ENCODE data around the gene C2orf68. TPM values are rescaled to one million over a fixed set of nuclear protein-coding genes. Genes with fewer than 3 reads are reported as not detected.
A peak's percentile ranks its signal among the peaks of the same experiment; 100 is the strongest.

The C2orf68 gene
- total RNA-seq, 1 donor from 2014 or later: 40.8 TPM

DNA sequence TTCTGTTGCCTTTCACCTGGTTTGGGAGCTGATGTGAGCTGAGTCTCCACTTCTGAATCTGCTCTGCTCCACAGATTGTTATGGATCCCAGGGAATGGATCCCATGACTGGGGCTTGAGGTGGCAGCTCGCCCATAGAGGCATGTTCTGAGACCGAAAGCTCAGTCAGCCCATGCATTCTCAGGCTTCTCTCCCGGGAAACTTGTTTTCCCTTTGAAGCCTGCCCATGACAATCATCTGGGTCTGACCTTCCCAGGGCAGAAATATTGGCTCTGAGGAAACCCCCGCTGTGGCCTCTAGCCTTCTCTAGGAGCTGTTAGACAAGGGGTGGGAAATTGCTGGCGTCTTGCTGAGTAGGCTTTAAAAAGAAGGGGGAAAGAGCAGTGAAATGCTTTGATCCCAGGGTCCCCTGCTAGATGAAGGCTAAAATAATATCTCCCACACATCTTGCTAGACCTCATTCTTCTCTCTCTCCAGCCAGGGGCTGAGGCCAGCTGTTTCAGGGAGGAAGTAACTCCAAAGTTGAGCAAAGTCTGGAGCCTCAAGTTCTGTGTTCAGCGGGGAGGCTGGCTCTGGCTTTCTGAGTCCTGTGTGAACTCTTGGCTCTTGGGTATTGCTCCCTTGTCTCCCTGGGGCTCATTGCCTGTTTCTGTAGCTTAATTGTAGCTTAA, 32.5 kb downstream of the C2orf68 start:
- Mint-ChIP-seq H3K27me3 (ENCODE audit: unreplicated experiment) (peaks cover 4% of the 10 kb centered on the region), H3K4me3 (ENCODE audit: unreplicated experiment) (no peak overlapping the region), H3K27ac (ENCODE audit: unreplicated experiment) (peak overlapping the region; percentile 65)

DNA sequence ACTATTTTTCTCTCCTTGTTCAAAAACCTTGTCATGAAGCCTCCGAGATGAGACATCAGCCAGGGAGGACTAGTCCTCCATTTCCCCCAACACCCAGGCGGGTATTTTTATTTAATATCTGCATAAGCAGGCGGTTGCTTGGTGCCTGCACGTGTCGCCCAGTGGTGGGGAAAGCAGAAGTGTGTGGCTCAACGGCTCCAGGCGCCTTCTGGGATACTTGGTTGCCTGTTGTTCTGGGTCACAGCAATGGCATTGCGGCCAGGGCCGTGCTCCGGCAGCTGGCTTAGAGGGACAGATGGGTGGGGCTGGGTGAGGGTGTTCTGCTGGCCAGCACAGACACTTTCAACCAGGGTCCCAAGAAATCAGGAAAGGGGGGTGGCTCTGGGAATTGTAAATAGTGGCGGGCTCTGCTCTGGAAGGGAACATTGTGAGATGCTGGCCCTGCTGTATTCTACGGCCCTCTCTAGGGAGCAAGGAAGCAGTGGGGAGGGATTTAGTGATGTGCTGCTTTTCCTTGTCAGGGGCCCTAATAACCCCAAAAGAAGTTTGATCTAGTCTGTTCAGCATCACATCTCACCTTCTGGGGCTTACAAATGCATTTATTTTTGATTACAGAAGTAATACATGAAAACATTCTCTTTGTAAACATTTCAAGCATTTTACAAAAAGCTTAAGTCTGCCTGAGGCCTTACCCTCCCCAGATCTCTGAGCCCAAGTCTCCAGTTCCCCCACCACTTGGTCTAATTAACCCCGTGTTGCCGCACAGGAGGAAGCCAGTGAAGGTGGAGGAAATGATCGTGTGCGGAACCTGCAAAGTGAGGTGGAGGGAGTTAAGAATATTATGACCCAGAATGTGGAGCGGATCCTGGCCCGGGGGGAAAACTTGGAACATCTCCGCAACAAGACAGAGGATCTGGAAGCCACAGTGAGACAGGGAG, 33.4 kb downstream of the C2orf68 start:
- DNase-seq (ENCODE audit: extremely low spot score, unreplicated experiment): no peak
- H3K4me3 Mint-ChIP-seq (ENCODE audit: unreplicated experiment): no peak overlapping the region
- no peaks in the 10 kb centered on the region for H3K36me3 Mint-ChIP-seq (ENCODE audit: unreplicated experiment)
- peaks cover 48% of the 10 kb centered on the region for H3K4me1 Mint-ChIP-seq (ENCODE audit: unreplicated experiment)
- no peaks in the 10 kb centered on the region for H3K9me3 Mint-ChIP-seq (ENCODE audit: unreplicated experiment)
- peaks cover 4% of the 10 kb centered on the region for H3K27me3 Mint-ChIP-seq (ENCODE audit: unreplicated experiment)
- H3K27ac Mint-ChIP-seq (ENCODE audit: unreplicated experiment): peak overlapping the region; percentile 84
- TF ChIP-seq, protein P1, sequence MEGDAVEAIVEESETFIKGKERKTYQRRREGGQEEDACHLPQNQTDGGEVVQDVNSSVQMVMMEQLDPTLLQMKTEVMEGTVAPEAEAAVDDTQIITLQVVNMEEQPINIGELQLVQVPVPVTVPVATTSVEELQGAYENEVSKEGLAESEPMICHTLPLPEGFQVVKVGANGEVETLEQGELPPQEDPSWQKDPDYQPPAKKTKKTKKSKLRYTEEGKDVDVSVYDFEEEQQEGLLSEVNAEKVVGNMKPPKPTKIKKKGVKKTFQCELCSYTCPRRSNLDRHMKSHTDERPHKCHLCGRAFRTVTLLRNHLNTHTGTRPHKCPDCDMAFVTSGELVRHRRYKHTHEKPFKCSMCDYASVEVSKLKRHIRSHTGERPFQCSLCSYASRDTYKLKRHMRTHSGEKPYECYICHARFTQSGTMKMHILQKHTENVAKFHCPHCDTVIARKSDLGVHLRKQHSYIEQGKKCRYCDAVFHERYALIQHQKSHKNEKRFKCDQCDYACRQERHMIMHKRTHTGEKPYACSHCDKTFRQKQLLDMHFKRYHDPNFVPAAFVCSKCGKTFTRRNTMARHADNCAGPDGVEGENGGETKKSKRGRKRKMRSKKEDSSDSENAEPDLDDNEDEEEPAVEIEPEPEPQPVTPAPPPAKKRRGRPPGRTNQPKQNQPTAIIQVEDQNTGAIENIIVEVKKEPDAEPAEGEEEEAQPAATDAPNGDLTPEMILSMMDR (IDR thresholded peaks at IDR 0.05): no peak

More for the DNA sequence above, 32.5 kb downstream of the C2orf68 start:
- TF ChIP-seq, protein P1 (IDR thresholded peaks at IDR 0.05): no peak
- H3K4me1 Mint-ChIP-seq (ENCODE audit: unreplicated experiment): peaks cover 48% of the 10 kb centered on the region
- no peak for DNase-seq (ENCODE audit: extremely low spot score, unreplicated experiment)
- no peaks in the 10 kb centered on the region for H3K9me3 Mint-ChIP-seq (ENCODE audit: unreplicated experiment)
- no peaks in the 10 kb centered on the region for H3K36me3 Mint-ChIP-seq (ENCODE audit: unreplicated experiment)

DNA sequence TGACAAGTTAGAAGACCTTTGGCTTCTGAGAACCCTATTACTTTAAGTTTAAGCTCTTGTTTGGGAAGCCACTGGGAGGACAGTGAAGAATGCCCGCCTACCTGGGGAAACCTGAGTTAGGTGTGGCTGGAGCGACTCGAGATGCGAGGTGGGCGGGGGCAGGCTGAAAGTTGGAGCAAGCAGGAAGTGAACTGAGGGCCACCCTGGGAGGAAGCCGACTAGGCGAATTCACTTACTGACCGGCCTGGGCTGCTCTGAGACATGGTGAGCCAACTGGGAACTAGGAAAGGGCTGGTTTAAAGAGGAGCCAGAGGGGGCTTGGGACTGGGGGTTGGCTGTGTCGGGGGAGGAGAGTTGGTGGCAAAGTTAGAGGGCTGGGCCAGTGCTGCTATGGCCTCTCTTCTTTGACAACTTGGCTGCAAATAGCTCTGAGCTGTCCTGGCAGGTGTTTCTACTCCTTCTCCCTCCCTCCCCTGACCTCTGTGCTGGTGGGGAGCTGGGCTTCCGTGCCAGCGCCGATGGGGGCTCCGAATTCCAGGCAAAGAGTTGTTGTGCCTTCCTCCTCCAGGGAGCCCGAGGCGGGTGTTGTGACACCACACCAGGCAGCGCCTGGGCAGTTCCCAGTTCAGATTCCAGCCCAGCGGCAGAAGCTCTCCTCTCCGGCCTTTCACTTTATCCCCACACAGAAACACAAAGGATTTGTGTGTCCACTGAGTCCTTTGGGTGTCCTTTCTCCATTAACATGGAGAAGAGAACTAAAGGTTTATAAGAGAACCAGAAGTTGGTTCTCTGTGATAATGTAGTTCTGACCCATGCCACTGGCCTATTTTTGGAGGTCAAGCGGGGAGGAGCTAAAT, 34.3 kb downstream of the C2orf68 start, which contains the start of gene VAMP8:
Gene VAMP8 (plus strand): TSS at position 201 of the 857 bp plus-strand sequence. CDS start 61 bp downstream, at position 262.
- peak within 1 kb of the TSS; percentile 27 for H3K4me3 Mint-ChIP-seq (ENCODE audit: unreplicated experiment)
- H3K9me3 Mint-ChIP-seq (ENCODE audit: unreplicated experiment): no peaks in the 10 kb centered on the region
- H3K36me3 Mint-ChIP-seq (ENCODE audit: unreplicated experiment): no peaks in the 10 kb centered on the region

DNA sequence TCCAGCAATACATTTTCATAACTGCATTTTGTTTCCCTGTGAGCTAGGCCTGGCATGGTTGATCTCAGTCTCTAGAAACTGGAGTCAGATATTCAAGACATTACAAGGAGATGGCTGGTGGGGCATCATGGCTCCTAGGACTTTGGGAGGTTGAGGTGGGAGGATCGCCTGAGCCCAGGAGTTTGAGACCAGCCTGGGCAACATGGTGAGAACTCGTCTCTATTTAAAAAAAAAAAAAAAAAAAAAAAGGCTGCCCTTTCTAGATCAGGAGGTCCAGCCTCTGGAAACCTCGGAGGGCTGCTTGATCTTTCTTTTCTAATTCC, 34.8 kb downstream of the C2orf68 start:
- Mint-ChIP-seq H3K36me3 (ENCODE audit: unreplicated experiment) (no peaks in the 10 kb centered on the region), H3K4me3 (ENCODE audit: unreplicated experiment) (no peak overlapping the region), H3K9me3 (ENCODE audit: unreplicated experiment) (no peaks in the 10 kb centered on the region), H3K27ac (ENCODE audit: unreplicated experiment) (peak overlapping the region; percentile 84), H3K27me3 (ENCODE audit: unreplicated experiment) (peaks cover 6% of the 10 kb centered on the region), H3K4me1 (ENCODE audit: unreplicated experiment) (peaks cover 48% of the 10 kb centered on the region)
- TF ChIP-seq, protein P1 (IDR thresholded peaks at IDR 0.05): no peak
- DNase-seq (ENCODE audit: extremely low spot score, unreplicated experiment): no peak

More for the DNA sequence above, 34.3 kb downstream of the C2orf68 start, which contains the start of gene VAMP8:
- TF ChIP-seq, protein P1 (IDR thresholded peaks at IDR 0.05): no peak
- Mint-ChIP-seq H3K27me3 (ENCODE audit: unreplicated experiment) (peaks cover 6% of the 10 kb centered on the region), H3K27ac (ENCODE audit: unreplicated experiment) (peak within 1 kb of the TSS; percentile 84), H3K4me1 (ENCODE audit: unreplicated experiment) (peaks cover 48% of the 10 kb centered on the region)
- DNase-seq (ENCODE audit: extremely low spot score, unreplicated experiment): no peak

All from osteocyte (in vitro differentiated cells).